ENCODE data around the gene TSNAXIP1.

Gene TSNAXIP1

GRCh38 chr16:67806428-67807147 lies at the start of gene TSNAXIP1, which contains the start of gene RANBP10:
TSNAXIP1 (plus strand) TSS chr16:67806889; CDS start chr16:67807150, 261 bp downstream.
RANBP10 (minus strand) TSS chr16:67806560; CDS start chr16:67806536, 24 bp downstream.
- DNase-seq: peak; percentile 97

GRCh38 chr16:67758006-67758405 lies 48.7 kb upstream of the TSNAXIP1 start:
- no peak for DNase-seq

- no peak for DNase-seq
These were observed 47.7 kb upstream of the TSNAXIP1 start for GRCh38 chr16:67758966-67759365.

- no peak for DNase-seq
These were observed 46.3 kb upstream of the TSNAXIP1 start for GRCh38 chr16:67760206-67760955.

GRCh38 chr16:67760956-67761230 lies 45.8 kb upstream of the TSNAXIP1 start:
- no peak for DNase-seq

GRCh38 chr16:67761924-67762323 lies 44.8 kb upstream of the TSNAXIP1 start:
- no peak for DNase-seq

GRCh38 chr16:67762385-67762784 lies 44.3 kb upstream of the TSNAXIP1 start:
- no peak for DNase-seq

GRCh38 chr16:67763066-67763465 lies 43.6 kb upstream of the TSNAXIP1 start:
- DNase-seq: no peak

- DNase-seq: no peak
These were observed 42.5 kb upstream of the TSNAXIP1 start for GRCh38 chr16:67764158-67764667.

GRCh38 chr16:67766291-67766690 lies 40.4 kb upstream of the TSNAXIP1 start:
- DNase-seq: no peak

GRCh38 chr16:67767953-67768352 lies 38.7 kb upstream of the TSNAXIP1 start:
- no peak for DNase-seq

- DNase-seq: no peak
These were observed 36.2 kb upstream of the TSNAXIP1 start for GRCh38 chr16:67770346-67770991.

- DNase-seq: no peak
These were observed 33.6 kb upstream of the TSNAXIP1 start for GRCh38 chr16:67773099-67773498.

GRCh38 chr16:67773569-67774456 lies 32.9 kb upstream of the TSNAXIP1 start:
- DNase-seq: no peak

GRCh38 chr16:67774457-67774853 lies 32.2 kb upstream of the TSNAXIP1 start:
- no peak for DNase-seq

- no peak for DNase-seq
These were observed 31.4 kb upstream of the TSNAXIP1 start for GRCh38 chr16:67775273-67775672.

- DNase-seq: no peak
These were observed 27.3 kb upstream of the TSNAXIP1 start for GRCh38 chr16:67779256-67780014.

GRCh38 chr16:67780847-67781564 lies 25.7 kb upstream of the TSNAXIP1 start:
- no peak for DNase-seq

- DNase-seq: no peak
These were observed 25.1 kb upstream of the TSNAXIP1 start for GRCh38 chr16:67781565-67781921.

- DNase-seq: no peak
These were observed 23.9 kb upstream of the TSNAXIP1 start for GRCh38 chr16:67782567-67783352.

- no peak for DNase-seq
These were observed 23.4 kb upstream of the TSNAXIP1 start for GRCh38 chr16:67783353-67783725.

All from SHP77 treated with DMSO at 0.1 percent for 48 hours (cell line).